Mesenchymal stem cell (in vitro differentiated cells and primary cell): ENCODE data around the gene SRSF10.
"Not testable (repeated sequence)": the region's sequence is repeated elsewhere in the genome, so short reads cannot be mapped to it uniquely, and the experiment has no call there.

Experiments
- DNase-seq: peaks from one replicate; pipeline ENCODE4 v3.0.0-alpha.2; 2013
- H2AFZ ChIP-seq: one replicate; pipeline ENCODE4 v1.6.1; 2013; ENCODE audit warnings: low read depth, mild to moderate bottlenecking, control low read depth, inconsistent platforms, low read length, moderate library complexity
- H2AK5ac ChIP-seq: 2 replicates; pipeline ENCODE4 v1.6.1; 2013; ENCODE audit warnings: low read length, moderate library complexity, mild to moderate bottlenecking, inconsistent platforms; ENCODE audit not compliant: severe bottlenecking
- H2BK120ac ChIP-seq: one replicate; pipeline ENCODE4 v1.6.1; 2013; ENCODE audit warnings: low read depth, mild to moderate bottlenecking, inconsistent platforms, low read length, moderate library complexity
- H2BK12ac ChIP-seq, 2 experiments: one replicate each; pipeline ENCODE4 v1.6.1; 2013; ENCODE audit warnings: inconsistent platforms in 2 of 2, low read length in 2 of 2, mild to moderate bottlenecking in 2 of 2, moderate library complexity in 2 of 2, control low read depth in 1 of 2
- H2BK15ac ChIP-seq: one replicate; pipeline ENCODE4 v1.6.1; 2013; ENCODE audit warnings: mild to moderate bottlenecking, low read depth, inconsistent platforms; ENCODE audit not compliant: poor library complexity, severe bottlenecking
- H2BK5ac ChIP-seq: 2 replicates; pipeline ENCODE4 v1.6.1; 2013; ENCODE audit warnings: low read depth, mild to moderate bottlenecking, low read length, control low read depth, inconsistent platforms; ENCODE audit not compliant: poor library complexity, severe bottlenecking
- H3K14ac ChIP-seq, 2 experiments: one replicate each; pipeline ENCODE4 v1.6.1; 2013; ENCODE audit warnings: inconsistent platforms in 2 of 2, low read length in 2 of 2, control low read depth in 1 of 2, mild to moderate bottlenecking in 1 of 2, moderate library complexity in 1 of 2
- H3K18ac ChIP-seq, 2 experiments: one replicate each; pipeline ENCODE4 v1.6.1; 2013; ENCODE audit warnings: inconsistent platforms in 2 of 2, low read length in 2 of 2, control low read depth in 1 of 2, low read depth in 1 of 2, mild to moderate bottlenecking in 1 of 2
- H3K23ac ChIP-seq, 2 experiments: one replicate each; pipeline ENCODE4 v1.6.1; 2013; ENCODE audit warnings: inconsistent platforms in 2 of 2, low read length in 2 of 2, mild to moderate bottlenecking in 2 of 2, moderate library complexity in 2 of 2, control low read depth in 1 of 2
- H3K27ac ChIP-seq: 2 replicates; pipeline ENCODE4 v1.5.1; 2013; ENCODE audit warnings: mild to moderate bottlenecking, moderate library complexity, low read length, control low read depth, inconsistent platforms; ENCODE audit not compliant: poor library complexity, severe bottlenecking
- H3K27me3 ChIP-seq, 2 experiments: 2 replicates each; pipeline versions ENCODE4 v1.6.1 to v1.7.0; 2013; ENCODE audit warnings: low read length in 2 of 2, mild to moderate bottlenecking in 2 of 2, moderate library complexity in 2 of 2, control low read depth in 1 of 2, inconsistent platforms in 1 of 2; ENCODE audit not compliant: control insufficient read depth in 1 of 2, insufficient read depth in 1 of 2
- H3K36me3 ChIP-seq, 2 experiments: 2 replicates each; pipeline versions ENCODE4 v1.6.1 to v1.7.0; 2013; ENCODE audit warnings: low read length in 2 of 2, control low read depth in 1 of 2, inconsistent platforms in 1 of 2, low read depth in 1 of 2, mild to moderate bottlenecking in 1 of 2; ENCODE audit not compliant: insufficient read depth in 2 of 2, control insufficient read depth in 1 of 2
- H3K4ac ChIP-seq, 2 experiments: one replicate each; pipeline ENCODE4 v1.6.1; 2013; ENCODE audit warnings: inconsistent platforms in 2 of 2, low read length in 2 of 2, mild to moderate bottlenecking in 2 of 2, moderate library complexity in 2 of 2, control low read depth in 1 of 2, low read depth in 1 of 2
- H3K4me1 ChIP-seq: 2 replicates; pipeline ENCODE4 v1.6.1; 2013; ENCODE audit warnings: low read depth, low read length, control low read depth; ENCODE audit not compliant: control insufficient read depth, insufficient read depth
- H3K4me2 ChIP-seq: 2 replicates; pipeline ENCODE4 v1.6.1; 2013; ENCODE audit warnings: low read length, mild to moderate bottlenecking, inconsistent platforms; ENCODE audit not compliant: poor library complexity, severe bottlenecking
- H3K4me3 ChIP-seq, 2 experiments: 2 replicates each; pipeline versions ENCODE4 v1.5.1 to v1.7.0; 2013; ENCODE audit warnings: low read length in 2 of 2, mild to moderate bottlenecking in 2 of 2, control low read depth in 1 of 2, low read depth in 1 of 2; ENCODE audit not compliant: insufficient read depth in 1 of 2
- H3K79me1 ChIP-seq: replicated peaks from 2 replicates; pipeline ENCODE4 v1.6.1; 2013; ENCODE audit warnings: mild to moderate bottlenecking, control low read depth, low read length, inconsistent platforms; ENCODE audit not compliant: poor library complexity, severe bottlenecking
- H3K9ac ChIP-seq: 2 replicates; pipeline ENCODE4 v1.7.0; 2013; ENCODE audit warnings: mild to moderate bottlenecking, low read length, moderate library complexity
- H3K9me3 ChIP-seq: 2 replicates; pipeline ENCODE4 v1.7.0; 2013; ENCODE audit warnings: mild to moderate bottlenecking, low read length; ENCODE audit not compliant: control insufficient read depth
- H4K8ac ChIP-seq: one replicate; pipeline ENCODE4 v1.6.1; 2013; ENCODE audit warnings: inconsistent platforms, mild to moderate bottlenecking, low read length, moderate library complexity
- H4K91ac ChIP-seq: one replicate; pipeline ENCODE4 v1.6.1; 2013; ENCODE audit warnings: mild to moderate bottlenecking, low read length, inconsistent platforms
- WGBS: methylation state at CpG from one replicate; pipeline ENCODE4 v1.1.7; 2013; ENCODE audit warnings: mixed read lengths; 5-methylcytosine and 5-hydroxymethylcytosine counted together

SRSF10 gene

GRCh38 chr1:23992011-23992410, 11.9 kb upstream of the SRSF10 start:
- H3K9ac ChIP-seq, H3K9me3 ChIP-seq, H3K4me2 ChIP-seq, H3K18ac ChIP-seq, H3K4ac ChIP-seq, H3K4me1 ChIP-seq, H3K27ac ChIP-seq, H2AFZ ChIP-seq, H3K4me3 ChIP-seq, H3K79me1 ChIP-seq, H4K91ac ChIP-seq, H2BK120ac ChIP-seq, H2BK5ac ChIP-seq, H4K8ac ChIP-seq, H2BK12ac ChIP-seq, H3K14ac ChIP-seq, DNase-seq, H3K36me3 ChIP-seq, H3K23ac ChIP-seq, H2AK5ac ChIP-seq, H2BK15ac ChIP-seq, H3K27me3 ChIP-seq: not testable (repeated sequence)
- WGBS, result 97% methylated on average over 11 of the region's 13 CpGs

DNA sequence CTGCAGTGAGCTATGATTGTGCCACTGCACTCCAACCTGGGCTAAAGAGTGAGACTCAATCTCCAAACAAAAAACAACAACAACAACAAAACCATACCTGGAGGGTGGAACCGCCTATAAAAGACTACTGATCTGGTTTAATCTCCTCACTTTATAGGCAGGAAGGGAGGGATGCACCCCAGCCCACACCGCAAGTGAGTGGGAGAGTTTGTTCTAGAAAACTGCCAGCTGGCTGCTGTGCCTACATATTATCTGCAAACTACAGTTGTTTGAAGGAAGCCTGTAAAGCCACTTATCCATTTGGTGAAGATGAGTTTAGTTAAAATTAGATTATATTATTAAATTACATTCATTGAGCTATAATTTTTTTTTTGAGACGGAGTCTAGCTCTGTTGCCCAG, 9.1 kb upstream of the SRSF10 start:
- H3K36me3 ChIP-seq, result no peaks in the 10 kb centered on the region
- H3K4me1 ChIP-seq, result peaks cover 3% of the 10 kb centered on the region
- H3K18ac ChIP-seq, result no peak overlapping the region
- no peak for DNase-seq
- H3K4me2 ChIP-seq, result no peak overlapping the region
- no peak overlapping the region for H4K91ac ChIP-seq
- no peak overlapping the region for H3K27ac ChIP-seq
- H3K9ac ChIP-seq, result no peak overlapping the region
- no peak overlapping the region for H2AK5ac ChIP-seq
- H2BK5ac ChIP-seq, result no peak overlapping the region
- H2BK15ac ChIP-seq, result no peak overlapping the region
- H2BK12ac ChIP-seq, result no peak overlapping the region
- H2BK120ac ChIP-seq, result no peak overlapping the region
- H3K23ac ChIP-seq, result no peak overlapping the region
- no peak overlapping the region for H3K4me3 ChIP-seq
- WGBS, result 100% methylated on average over 2 of the region's 3 CpGs
- no peak overlapping the region for H2AFZ ChIP-seq
- H3K4ac ChIP-seq, result no peak overlapping the region
- H3K9me3 ChIP-seq, result no peaks in the 10 kb centered on the region
- H3K14ac ChIP-seq, result no peak overlapping the region
- H4K8ac ChIP-seq, result no peak overlapping the region
- H3K79me1 ChIP-seq, result no peaks in the 10 kb centered on the region
- no peaks in the 10 kb centered on the region for H3K27me3 ChIP-seq

DNA sequence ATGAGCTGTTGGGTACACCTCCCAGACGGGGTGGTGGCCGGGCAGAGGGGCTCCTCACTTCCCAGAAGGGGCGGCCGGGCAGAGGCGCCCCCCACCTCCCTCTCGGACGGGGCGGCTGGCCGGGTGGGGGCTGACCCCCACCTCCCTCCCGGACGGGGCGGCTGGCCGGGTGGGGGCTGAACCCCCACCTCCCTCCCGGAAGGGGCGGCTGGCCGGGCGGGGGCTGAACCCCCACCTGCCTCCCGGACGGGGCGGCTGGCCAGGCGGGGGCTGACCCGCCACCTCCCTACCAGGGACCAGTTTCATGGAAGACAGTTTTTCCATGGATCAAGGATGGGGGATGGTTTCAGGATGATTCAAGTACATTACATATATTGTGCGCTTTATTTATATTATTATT, 6.9 kb upstream of the SRSF10 start:
- not testable (repeated sequence) for DNase-seq, H4K91ac ChIP-seq, H3K9me3 ChIP-seq, H2BK15ac ChIP-seq, H2BK12ac ChIP-seq, H3K36me3 ChIP-seq, H3K27ac ChIP-seq, H3K27me3 ChIP-seq, H3K4me3 ChIP-seq, H3K23ac ChIP-seq, H2AFZ ChIP-seq, H3K4me2 ChIP-seq, H2AK5ac ChIP-seq, H4K8ac ChIP-seq, H3K4ac ChIP-seq, H3K9ac ChIP-seq, H2BK5ac ChIP-seq, H3K79me1 ChIP-seq, H3K18ac ChIP-seq, H3K14ac ChIP-seq, H3K4me1 ChIP-seq, H2BK120ac ChIP-seq
- WGBS, result 98% methylated on average over 18 of the region's 23 CpGs

DNA sequence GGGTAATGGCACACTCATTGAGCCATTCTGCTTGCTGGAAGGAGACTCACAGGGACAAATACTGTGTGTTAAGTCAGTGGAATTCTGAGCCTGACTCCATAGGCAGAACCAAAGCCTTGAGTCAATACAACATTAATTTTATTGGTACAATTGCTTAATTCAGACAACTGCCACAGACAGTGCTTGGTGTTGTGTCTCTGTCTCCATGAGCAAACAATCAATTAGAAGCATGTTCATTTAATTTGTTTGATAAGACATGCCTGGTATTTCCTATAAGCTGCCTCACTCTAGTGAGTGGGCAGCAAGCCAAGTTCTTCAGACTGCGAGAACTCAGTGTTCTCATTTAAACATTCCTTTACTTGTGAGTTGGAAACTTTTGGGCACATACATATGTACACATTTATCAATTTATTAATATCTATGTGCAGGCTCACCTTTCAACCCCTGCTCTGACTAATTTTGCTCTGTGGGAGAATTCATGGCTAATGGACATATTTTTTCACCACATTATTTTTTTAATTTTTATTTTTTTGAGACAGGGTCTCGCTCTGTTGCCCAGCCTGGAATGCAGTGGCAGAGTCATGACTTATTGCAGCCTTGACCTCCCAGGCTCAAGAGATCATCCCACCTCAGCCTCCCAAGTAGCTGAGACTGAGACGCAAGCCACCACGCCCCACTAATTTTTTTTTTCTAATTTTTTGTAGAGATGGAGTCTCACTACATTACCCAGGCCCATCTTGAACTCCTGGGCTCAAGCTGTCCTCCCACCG, 4.5 kb upstream of the SRSF10 start:
- Histone ChIP-seq H4K91ac (no peak overlapping the region), H2AK5ac (no peak overlapping the region), H2BK5ac (no peak overlapping the region), H3K4ac (no peak overlapping the region), H2BK120ac (peak overlapping the region; percentile 52), H3K4me1 (peaks cover 6% of the 10 kb centered on the region), H2BK12ac (peak overlapping the region in 1 of 2 experiments; percentile 78), H3K9me3 (no peaks in the 10 kb centered on the region), H3K23ac (no peak overlapping the region), H3K4me3 (no peak overlapping the region), H3K4me2 (no peak overlapping the region), H3K79me1 (no peaks in the 10 kb centered on the region), H3K9ac (no peak overlapping the region), H3K27me3 (no peaks in the 10 kb centered on the region), H3K14ac (no peak overlapping the region), H4K8ac (no peak overlapping the region), H3K36me3 (no peaks in the 10 kb centered on the region), H3K27ac (peak overlapping the region; percentile 58), H2BK15ac (no peak overlapping the region), H2AFZ (no peak overlapping the region), H3K18ac (no peak overlapping the region)
- peak; percentile 62 for DNase-seq
- 82% methylated on average over 1 of the region's 5 CpGs for WGBS
